GM21717 (cell line): ENCODE measurements around the gene PLAC9.
"Not testable (repeated sequence)": the region's sequence is repeated elsewhere in the genome, so short reads cannot be mapped to it uniquely, and the experiment has no call there.

Experiments used
- ATAC-seq: cut with Tn5 transposase; IDR thresholded peaks from one replicate; pipeline ENCODE4 v1.9.1; 2021; ENCODE audit warnings: mild to moderate bottlenecking, moderate library complexity; ENCODE audit not compliant: unreplicated experiment

PLAC9 gene

DNA sequence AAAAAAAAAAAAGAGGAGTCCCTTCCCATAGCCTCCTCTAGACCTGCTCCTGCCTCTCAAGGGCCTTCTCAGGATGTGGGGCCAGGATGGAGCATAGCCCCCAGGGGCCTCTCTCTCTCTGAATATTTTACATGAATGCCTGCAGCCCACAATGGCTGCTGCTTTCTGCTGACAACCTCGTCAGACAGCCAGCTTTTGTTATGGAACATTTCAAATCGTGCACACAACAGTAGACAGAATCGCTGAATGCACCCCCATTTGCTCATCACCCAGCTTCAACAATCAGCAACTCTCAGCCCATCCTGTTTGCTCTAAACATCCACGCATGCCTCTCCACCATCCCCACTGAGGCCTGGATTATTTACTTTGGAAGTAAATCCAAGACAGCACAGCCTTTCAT, 5.4 kb downstream of the PLAC9 start:
- no peak for ATAC-seq

DNA sequence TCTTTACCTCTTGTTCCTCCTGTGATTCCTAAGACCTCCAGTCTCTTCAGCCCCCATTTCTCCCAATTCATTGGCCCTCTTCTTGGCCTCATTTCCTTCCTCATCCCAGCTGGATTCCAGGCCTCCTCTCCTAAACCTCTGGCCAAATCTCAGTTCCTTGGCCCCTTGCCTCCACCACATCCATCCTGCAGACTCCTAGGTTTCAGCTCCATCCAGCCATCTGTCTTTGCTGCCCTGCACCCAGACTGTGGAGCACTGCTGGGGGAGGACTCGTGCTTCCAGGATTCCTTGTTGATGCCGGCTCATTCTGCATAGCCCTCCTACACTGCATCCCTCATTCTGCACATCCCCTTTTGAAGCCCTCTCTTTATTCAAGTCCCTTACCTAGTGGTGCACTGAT, 6.7 kb downstream of the PLAC9 start:
- ATAC-seq, result no peak

GRCh38 chr10:80140251-80140650, 7.7 kb downstream of the PLAC9 start:
- ATAC-seq, result no peak

DNA sequence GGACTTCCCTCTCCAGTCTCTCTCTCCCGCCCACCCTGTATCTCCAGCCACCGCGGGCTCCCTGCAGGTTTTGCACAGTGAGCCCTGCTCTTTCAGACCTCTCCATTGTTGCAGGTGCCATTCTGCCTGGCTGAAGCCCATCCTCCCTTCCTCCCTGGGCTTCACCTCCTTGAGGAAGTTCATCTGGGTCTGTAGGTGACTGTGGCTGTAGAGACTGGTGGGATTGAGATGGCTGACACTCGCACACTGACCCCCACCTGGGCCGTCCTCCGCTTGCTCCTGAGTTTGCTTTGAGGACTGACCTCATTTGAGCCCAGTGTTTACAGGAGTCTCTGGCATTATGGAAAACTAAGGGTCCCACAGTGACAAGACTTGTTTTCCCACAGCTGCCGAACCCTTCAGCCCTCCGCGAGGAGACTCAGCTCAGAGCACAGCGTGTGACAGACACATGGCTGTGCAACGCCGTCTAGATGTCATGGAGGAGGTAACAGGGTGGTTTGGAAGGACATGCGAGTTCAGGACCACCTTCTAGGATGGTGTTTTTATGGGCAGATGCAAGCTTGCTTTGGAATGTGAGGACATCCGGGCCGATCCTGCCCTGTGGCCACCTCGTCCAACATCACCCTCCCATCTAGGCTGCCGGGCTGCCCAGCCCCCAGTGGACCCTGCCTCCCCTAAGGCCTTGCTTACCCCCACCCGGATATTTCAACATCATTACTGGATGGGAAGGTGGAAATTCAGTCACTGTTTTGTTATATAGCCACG, 9.3 kb downstream of the PLAC9 start:
- ATAC-seq, result no peak

- peak; percentile 60 for ATAC-seq
These were observed 11.7 kb downstream of the PLAC9 start for GRCh38 chr10:80144067-80144695.

- peak; percentile 33 for ATAC-seq
These were observed 12.2 kb downstream of the PLAC9 start for GRCh38 chr10:80144696-80145131.

DNA sequence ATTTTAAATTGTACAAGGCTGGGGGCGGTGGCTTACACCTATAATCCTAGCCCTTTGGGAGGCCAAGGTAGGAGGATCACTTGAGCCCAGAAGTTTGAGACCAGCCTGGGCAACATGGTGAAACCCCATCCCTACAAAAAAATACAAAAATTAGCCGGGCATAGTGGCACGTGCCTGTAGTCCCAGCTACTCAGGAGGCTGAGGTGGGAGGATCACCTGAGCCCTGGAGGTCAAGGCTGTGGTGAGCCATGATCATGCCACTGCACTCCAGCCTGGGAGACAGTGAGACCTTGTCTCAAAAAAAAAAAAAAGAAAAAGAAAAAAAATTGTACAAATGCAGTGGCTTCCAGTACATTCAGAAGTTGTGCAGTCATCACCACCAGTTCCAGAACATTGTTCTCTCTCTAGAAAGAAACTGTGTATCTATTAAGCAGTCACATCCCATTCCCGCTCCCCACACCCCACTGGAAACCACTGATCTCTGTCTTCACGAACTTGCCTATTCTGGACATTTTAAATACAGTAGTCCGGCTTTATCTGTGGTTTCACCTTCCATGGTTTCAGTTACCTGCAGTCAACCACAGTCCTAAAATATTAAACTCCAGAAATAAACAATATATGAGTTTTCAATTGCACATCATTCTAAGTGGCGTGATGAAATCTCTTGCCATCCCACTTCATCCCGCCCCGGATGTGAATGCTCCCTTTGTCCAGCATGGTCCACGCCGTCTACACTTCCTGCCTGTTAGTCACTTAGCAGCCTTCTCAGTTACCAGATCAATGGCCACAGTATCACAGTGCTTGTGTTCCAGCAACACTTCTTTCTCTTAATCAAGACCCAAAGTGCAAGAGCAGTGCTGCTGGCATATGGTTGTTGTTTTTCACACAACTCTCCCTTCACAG, 13.1 kb downstream of the PLAC9 start:
- ATAC-seq, result not testable (repeated sequence)

- no peak for ATAC-seq
These were observed 14.4 kb downstream of the PLAC9 start for GRCh38 chr10:80146918-80147317.

GRCh38 chr10:80148166-80148805, 15.8 kb downstream of the PLAC9 start:
- no peak for ATAC-seq

DNA sequence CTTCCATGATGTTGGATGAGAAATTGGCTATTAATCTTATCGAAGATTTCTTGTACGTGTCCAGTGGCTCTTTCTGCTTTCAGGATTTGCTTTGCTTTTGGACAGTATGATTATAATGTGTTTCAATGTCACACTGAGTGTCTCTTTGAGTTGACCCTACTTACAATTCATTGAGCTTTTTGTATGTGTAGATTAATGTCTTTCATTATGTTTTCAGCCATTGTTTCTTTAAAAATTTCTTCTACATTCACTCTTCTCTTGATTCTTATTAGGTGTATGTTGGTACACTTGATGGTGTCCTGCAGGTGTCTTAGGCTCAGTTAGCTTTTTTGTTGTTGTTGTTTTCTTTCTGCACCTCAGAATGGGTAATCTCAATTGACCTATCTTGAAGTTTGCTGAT, 16.6 kb downstream of the PLAC9 start:
- ATAC-seq, result no peak

DNA sequence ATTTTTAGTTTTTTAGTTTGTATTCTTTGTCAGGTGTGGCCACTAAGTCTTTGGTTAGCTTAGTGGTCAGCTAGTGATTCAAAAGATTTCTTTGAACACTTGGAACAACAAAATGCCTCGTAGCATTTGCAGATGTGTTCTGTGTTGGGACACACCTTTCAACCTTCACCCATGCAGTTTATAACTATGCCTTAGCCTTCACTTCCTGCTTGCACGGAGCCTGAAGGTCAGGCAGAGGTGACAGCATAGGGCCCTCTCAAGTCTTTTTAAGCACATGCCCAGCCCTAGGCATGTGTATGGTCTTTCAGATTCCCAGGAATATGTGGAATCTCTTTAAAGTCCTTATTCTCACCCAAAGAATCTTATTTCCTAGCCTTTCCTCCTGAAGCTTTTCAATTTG, 17.6 kb downstream of the PLAC9 start:
- no peak for ATAC-seq

GRCh38 chr10:80152820-80153219, 20.3 kb downstream of the PLAC9 start:
- ATAC-seq, result no peak

DNA sequence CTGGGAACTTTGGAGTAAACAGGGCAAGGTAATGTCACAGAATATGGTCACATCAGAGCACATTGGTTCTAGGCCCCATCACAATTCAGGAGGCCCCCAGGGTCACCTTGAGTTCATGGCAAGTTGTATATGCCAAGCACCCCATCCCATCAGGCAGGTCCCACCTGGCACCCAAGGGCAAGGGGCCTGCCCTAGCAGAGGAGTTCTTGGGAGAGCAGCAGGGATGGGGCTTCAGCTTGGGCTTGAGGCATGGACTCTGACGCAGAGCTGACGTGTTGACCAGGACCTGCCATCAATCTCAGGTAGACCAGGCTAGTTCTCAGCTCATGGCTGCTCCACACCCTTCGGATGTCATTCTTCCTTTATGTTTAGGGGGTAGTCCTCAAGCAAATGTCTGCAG, 20.9 kb downstream of the PLAC9 start:
- ATAC-seq, result no peak

DNA sequence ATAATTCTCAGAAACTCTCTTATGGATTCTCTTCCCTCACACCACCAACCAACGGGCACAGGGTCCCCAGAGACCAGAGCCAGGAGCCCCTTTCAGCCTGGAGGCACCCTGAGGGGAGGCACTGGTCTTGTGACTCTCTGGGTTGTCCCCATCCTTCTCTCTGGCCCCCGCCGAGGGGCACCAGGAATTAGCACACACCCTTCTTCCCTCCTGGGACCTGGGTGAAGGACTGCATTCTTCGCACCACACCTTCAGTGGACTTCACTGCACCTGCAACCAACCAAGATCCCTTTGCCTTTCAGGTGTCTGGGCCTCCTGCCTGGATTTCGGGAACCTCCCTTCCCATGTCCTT, 22.1 kb downstream of the PLAC9 start:
- ATAC-seq, result no peak

DNA sequence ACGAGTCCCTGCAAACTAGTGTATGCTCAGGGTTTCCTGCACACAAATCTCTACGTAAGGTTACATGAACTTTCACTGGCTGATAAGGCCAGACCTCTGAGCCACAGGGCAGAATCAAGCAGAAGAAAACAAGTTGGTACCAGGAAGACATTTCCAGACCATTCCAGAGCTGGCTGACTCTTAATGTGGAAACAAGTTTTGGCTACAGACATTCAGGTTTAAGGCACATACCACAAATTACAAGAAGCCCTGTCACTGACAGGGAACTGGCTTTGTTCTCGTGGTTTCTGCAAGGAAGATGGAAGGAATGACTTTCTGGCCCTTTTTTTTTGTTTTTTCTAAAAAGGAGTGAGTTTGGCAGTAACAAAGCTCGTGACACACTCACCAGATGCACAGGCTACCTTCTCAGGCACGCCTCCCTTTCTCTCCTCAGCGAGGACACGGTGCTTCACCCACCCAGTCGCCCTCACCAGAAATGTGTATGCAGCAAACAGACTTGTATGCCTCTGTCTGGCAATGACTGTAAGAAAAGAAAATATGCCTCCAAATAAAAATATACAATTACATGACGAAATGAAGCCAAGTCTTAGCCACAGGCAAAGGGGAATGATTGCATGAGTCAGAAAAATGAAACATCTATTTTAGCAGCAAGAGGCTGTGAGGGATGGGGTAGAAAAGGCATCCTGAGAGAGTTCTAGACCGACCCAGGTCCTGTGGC, 22.6 kb downstream of the PLAC9 start:
- no peak for ATAC-seq

GRCh38 chr10:80155696-80156215, 23.2 kb downstream of the PLAC9 start:
- ATAC-seq, result no peak

GRCh38 chr10:80156216-80156615, 23.7 kb downstream of the PLAC9 start:
- no peak for ATAC-seq

DNA sequence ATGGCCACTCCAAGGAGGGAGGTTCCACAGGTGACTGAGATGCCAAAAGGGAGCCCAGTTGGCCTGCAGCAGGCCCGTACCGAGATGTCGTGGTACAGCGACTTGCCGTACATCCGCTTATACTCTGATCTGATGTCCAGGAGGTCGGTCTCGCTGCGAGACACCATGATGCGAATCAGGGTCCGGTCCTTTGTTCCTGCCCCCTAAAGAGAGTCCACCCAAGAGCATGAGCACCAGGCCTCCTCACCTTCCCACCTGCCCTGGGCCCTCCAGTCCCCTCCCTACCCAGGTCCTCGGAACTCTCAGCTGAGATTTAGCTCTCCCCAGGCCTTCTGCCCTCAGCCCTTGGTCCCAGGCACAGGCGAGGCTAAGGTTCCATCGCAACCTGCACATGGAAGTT, 25.0 kb downstream of the PLAC9 start:
- no peak for ATAC-seq

DNA sequence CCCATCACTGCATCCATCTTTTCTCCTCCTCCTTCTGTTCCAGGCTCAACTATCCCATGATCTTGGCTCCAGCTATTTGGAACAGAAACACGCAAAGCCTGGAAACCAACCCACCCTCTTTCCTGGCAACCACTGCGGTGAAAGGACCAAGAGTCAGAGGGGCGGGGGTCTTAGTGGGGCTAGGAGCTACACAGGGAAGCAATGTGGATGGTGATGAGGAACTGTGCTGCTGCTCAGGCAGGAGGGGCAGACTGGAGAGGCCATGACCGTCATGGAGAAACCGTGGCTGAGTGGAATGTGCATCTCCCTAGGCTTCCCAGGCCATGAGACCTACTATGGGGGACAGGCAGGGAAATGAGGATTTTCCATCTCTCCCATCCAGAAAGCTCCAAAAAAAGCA, 25.6 kb downstream of the PLAC9 start:
- ATAC-seq, result no peak

- ATAC-seq, result no peak
These were observed 26.1 kb downstream of the PLAC9 start for GRCh38 chr10:80158598-80159127.
